ENCODE results near the gene KRT81.
"Not testable (repeated sequence)": the region's sequence is repeated elsewhere in the genome, so short reads cannot be mapped to it uniquely, and the experiment has no call there.

Gene KRT81

DNA sequence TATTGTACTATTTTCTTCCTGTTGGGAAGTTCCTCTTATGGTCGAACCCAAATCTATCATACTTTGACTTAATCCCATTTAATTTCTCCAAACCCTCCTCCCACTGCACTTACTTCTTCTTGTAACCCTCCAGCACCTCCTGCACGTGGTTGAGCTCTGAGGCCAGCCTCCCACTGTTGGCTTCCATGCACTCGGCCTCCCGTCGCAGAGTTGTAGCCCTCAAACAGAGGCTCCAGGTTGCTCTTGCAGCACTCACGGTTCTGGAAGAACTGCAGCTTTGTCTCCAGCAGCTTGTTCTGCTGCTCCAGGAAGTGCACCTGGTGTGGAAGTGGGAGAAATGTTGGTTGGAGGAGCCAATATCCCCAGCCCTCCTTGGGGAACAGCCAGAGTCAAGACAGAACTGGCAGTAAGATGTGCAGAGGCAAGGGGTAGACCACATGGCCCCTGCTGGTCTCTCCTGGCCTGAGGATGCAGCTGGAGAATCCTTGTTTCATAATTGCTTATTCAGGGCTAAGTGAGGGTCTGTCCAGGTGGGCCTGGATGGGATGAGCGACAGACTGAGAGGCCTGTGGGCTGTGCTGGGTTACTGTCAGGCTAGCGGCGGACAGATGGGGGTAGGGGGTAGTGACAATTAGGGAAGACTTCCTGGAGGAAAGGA is 35.3 kb downstream of the KRT81 start:
- DNase-seq (ENCODE audit: low read depth in 2 of 3, low spot score in 2 of 3), result no peak

- no peak for DNase-seq (ENCODE audit: low read depth in 2 of 3, low spot score in 2 of 3)
Observed at GRCh38 chr12:52254965-52255751, 36.2 kb downstream of the KRT81 start.

DNA sequence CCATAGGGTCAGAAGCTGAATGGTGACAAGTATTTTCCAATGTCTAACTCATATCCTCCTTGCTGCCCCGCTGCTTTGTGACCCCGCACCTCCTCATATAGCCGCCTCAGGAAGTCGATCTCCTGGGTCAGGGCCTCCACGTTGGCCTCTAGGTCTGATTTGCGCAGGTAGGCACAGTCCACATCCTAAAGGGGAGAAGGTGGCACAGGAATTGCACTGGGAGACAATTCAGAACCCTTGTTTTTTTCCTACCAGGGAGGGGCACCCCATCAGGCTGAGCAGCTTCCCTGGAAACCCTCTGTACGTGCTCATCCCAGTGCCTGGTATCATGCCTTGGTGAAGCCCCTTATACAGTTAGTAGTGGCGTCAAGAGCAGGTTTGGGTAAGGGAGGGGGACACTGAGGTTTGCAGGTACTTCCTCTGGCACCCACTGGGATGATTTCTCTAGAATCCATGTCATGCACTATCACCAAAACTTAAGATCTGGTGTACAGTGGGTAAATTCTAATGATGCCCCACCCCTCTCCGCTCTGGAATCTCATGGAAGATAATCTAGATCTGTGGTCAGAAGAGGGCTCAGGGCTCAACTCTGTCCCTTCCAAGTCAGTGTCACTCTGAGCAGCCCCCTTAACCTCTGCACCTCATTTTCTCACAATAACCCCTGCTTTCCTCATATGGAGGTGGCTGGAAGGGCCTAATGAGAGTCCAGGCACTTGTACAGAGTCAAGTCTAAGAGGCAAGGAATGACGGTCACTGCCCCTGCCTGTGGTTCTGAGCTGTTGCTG is 37.0 kb downstream of the KRT81 start:
- no peak for DNase-seq (ENCODE audit: low read depth in 2 of 3, low spot score in 2 of 3)

DNA sequence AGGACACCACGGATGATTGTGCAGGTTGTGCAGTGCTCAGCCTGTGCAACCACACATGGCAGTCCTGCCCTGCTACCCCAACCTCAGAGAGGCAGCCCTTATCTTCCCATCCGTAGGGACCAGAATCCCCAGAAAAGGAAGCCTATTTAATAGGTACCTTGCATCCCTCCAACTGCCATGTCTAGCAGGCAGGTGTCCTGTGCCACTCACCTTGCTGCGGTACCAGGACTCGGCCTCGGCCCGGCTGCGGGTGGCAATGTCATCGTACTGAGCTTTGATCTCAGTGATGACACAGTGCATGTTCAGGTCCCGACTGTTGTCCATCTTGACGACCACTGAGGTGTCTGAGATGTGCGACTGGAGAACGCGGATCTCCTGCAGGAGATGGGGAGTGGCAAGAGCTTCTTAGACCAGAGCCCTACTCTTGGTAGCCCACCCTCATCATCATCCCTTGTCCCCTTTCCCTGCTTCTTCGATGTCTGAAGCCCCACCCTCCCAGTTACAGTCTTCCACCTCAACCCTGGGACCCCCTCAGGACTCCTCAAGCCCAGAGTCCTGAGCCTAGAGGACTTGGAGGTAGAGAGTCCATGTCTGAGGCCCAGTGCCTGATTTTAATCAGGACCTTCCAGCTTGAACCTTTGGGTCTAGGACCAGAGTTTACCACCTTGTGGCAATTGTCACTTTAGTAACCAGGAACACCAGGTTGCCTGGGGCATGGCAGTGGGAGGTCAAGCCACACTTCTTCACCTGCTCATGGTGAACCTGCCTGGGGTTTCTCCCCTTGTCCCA is 37.7 kb downstream of the KRT81 start:
- no peak for DNase-seq (ENCODE audit: low read depth in 2 of 3, low spot score in 2 of 3)

- no peak for DNase-seq (ENCODE audit: low read depth in 2 of 3, low spot score in 2 of 3)
Observed at GRCh38 chr12:52252728-52253343, 38.5 kb downstream of the KRT81 start.

DNA sequence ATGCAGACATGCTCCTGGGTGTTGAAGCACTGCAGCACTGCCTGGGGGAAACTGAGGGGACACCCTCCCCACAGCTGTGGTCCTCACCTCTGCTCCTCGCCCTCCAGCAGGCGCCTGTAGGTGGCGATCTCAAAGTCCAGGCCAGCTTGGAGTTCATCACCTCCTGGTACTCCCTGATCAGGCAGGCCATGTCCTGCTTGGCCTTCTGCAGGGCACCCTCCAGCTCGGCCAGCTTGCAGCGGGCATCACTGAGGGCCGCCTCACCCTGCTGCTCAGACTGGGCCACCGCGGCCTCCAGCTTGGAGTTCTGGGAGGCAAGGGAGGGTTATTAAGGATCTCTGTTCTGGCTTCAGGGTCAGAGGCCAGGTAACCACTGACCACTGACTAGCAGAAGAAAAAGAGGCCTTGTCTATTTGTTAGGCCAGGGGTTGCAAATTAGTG is 39.1 kb downstream of the KRT81 start:
- DNase-seq (ENCODE audit: low read depth in 2 of 3, low spot score in 2 of 3), result not testable (repeated sequence)

GRCh38 chr12:52251367-52252051 is 39.8 kb downstream of the KRT81 start:
- DNase-seq (ENCODE audit: low read depth in 2 of 3, low spot score in 2 of 3), result no peak

GRCh38 chr12:52250048-52250990 is 41.0 kb downstream of the KRT81 start:
- DNase-seq (ENCODE audit: low read depth in 2 of 3, low spot score in 2 of 3), result no peak

DNA sequence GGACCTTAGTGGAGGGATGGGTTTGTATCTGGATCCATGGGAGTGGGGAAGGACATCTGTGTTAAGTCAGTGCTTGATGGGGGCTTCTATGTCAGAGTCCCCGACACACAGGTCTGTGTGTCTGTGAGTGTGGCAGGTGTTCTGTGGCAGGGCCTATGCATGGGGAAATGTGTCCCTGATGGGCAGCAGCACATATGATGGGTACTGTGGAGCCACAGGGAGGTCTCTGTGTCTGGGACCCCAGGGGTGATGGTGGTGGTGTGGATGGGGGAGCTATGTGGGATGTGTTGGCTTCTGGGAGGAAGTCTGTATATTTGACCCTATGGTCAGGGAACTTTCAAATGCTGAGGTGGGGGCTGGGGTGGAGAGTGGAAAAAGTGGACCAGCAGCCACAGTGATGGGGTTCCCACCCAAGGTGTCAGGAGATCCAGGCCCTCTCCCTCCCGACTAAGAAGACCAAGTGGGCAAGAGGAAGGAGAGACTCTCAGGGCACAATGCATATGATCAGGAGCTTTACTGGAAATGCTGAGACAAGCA is 41.8 kb downstream of the KRT81 start:
- DNase-seq (ENCODE audit: low read depth in 2 of 3, low spot score in 2 of 3), result no peak

DNA sequence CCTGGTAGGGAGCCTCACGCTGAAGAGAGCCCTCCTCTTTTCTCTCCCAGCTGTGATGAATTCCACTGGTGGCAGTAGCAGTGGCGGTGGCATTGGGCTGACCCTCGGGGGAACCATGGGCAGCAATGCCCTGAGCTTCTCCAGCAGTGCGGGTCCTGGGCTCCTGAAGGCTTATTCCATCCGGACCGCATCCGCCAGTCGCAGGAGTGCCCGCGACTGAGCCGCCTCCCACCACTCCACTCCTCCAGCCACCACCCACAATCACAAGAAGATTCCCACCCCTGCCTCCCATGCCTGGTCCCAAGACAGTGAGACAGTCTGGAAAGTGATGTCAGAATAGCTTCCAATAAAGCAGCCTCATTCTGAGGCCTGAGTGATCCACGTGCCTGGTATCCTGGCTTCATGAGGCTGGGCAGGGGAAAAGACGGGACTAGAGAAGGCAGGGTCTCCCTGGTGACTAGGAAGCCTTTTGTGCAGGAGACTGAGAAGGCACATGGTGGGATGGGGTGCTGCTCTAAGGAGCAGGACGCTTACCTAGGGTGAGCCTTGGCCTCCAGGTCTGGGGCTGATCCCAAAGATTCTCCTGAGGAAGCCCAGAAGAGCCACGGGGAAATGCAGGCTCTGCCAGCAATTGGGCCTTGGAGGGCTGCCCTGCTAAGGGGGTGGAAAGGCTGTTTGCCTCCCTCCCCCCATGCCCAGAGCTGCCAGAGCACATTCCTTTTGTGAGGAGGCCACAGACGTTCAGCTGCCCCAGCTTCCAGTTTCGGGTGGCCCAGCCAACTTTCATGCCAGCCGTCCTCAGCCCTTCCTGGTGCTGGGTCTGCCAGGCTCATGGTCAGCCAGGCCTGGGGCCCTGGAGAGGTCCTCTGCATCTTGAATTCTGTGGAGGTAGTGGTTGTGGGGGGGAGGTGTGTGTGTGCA is 42.5 kb downstream of the KRT81 start:
- DNase-seq (ENCODE audit: low read depth in 2 of 3, low spot score in 2 of 3), result no peak

- DNase-seq (ENCODE audit: low read depth in 2 of 3, low spot score in 2 of 3), result no peak
Observed at GRCh38 chr12:52247622-52248540, 43.5 kb downstream of the KRT81 start.

DNA sequence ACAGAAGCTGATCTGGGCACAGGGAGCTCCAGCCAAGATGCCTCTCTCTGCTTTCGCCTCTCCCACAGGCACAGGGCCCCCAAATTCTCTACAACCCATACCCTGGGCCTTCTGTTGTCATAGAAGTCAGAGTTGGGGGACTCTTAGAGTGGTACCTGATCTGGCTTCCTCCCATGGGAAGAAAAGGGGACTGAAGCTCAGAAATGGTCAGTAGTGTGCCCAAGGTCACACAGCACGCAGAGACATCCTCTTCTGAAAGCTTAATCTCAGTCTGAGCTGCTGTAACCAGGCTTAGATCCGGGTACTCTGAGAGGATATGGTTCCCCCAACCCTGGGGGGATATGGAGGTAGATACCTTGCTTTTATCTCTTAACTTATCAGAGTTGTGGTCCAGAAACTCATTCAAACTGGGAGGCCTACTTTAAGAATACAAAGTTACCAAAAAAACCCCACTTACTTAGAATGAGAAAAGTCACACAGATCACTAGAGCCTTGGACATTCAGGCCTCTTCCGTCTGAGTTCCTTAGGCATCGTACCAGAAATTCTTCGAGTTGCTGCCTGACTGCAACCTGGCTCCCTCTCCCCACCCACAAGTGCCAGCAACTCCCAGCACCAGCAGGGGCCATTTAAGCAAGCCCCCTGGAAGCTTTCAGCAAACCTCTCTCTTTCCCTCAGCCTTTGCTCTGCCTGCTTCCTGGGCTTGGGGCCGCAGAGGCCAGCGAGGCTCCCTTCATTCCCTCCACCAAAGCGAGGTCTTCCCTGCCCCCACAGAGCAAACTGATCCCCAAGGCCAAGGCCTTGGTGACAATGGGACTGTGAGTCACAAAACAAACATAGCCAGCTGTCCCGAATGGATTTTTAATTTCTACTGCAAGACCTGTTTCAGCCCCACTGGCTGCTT is 44.4 kb downstream of the KRT81 start:
- no peak for DNase-seq (ENCODE audit: low read depth in 2 of 3, low spot score in 2 of 3)

- DNase-seq (ENCODE audit: low read depth in 2 of 3, low spot score in 2 of 3), result no peak
Observed at GRCh38 chr12:52245962-52246569, 45.3 kb downstream of the KRT81 start.

GRCh38 chr12:52245259-52245961 is 45.9 kb downstream of the KRT81 start:
- no peak for DNase-seq (ENCODE audit: low read depth in 2 of 3, low spot score in 2 of 3)

GRCh38 chr12:52244615-52244994 is 46.7 kb downstream of the KRT81 start:
- no peak for DNase-seq (ENCODE audit: low read depth in 2 of 3, low spot score in 2 of 3)
